Keratinocyte (primary cell): ENCODE results near the gene CDH13. TPM values are rescaled to one million over a fixed set of nuclear protein-coding genes. Genes with fewer than 3 reads are reported as not detected.

Experiments
- DNase-seq: peaks from one replicate; pipeline ENCODE4 v3.0.0-alpha.2; 2011; ENCODE audit warnings: low read depth, missing footprints, low spot score
- FAIRE-seq: peaks from 2 replicates; lab custom pipeline; 2011; peaks lifted over from hg19 to GRCh38; lab: Jason Lieb, UNC
- H2AFZ ChIP-seq: 2 replicates; pipeline ENCODE4 v1.6.0; 2012; ENCODE audit warnings: low read length, control low read depth, inconsistent platforms; ENCODE audit not compliant: control insufficient read depth
- H3K27ac ChIP-seq: 2 replicates; pipeline ENCODE4 v1.5.1; 2011; ENCODE audit warnings: low read length; ENCODE audit not compliant: control insufficient read depth, insufficient read depth
- H3K27me3 ChIP-seq: 3 replicates; pipeline ENCODE4 v1.6.0; 2011; ENCODE audit warnings: low read length; ENCODE audit not compliant: control insufficient read depth, insufficient read depth; ENCODE audit errors: extremely low read depth
- H3K36me3 ChIP-seq, 2 experiments: 2 replicates in 1 of 2; 3 replicates in 1 of 2; pipeline ENCODE4 v1.5.1; 2011; ENCODE audit warnings: low read length in 2 of 2, mild to moderate bottlenecking in 1 of 2; ENCODE audit not compliant: control insufficient read depth in 2 of 2, insufficient read depth in 2 of 2; ENCODE audit errors: extremely low read depth in 1 of 2
- H3K4me1 ChIP-seq: 3 replicates; pipeline ENCODE4 v1.5.1; 2011; ENCODE audit warnings: low read length; ENCODE audit not compliant: control insufficient read depth, insufficient read depth; ENCODE audit errors: extremely low read depth
- H3K4me2 ChIP-seq: 3 replicates; pipeline ENCODE4 v1.6.0; 2011; ENCODE audit warnings: low read depth, low read length; ENCODE audit not compliant: control insufficient read depth, insufficient read depth; ENCODE audit errors: extremely low read depth
- H3K4me3 ChIP-seq, 3 experiments: fragments of 200-600 bp in 1 of 3; sonication (generic) in 1 of 3; 2 replicates in 2 of 3; 3 replicates in 1 of 3; pipeline ENCODE4 v1.5.1; 2011 to 2016; ENCODE audit warnings: low read length in 3 of 3, mild to moderate bottlenecking in 3 of 3, control low read depth in 2 of 3, inconsistent platforms in 1 of 3, low read depth in 1 of 3, mixed read lengths in 1 of 3, mixed run types in 1 of 3, moderate library complexity in 1 of 3; ENCODE audit not compliant: control insufficient read depth in 2 of 3, insufficient read depth in 2 of 3; ENCODE audit errors: extremely low read depth in 1 of 3
- H3K79me2 ChIP-seq: 2 replicates; pipeline ENCODE4 v1.6.0; 2012; ENCODE audit warnings: low read length; ENCODE audit not compliant: control insufficient read depth, insufficient read depth
- H3K9ac ChIP-seq: 3 replicates; pipeline ENCODE4 v1.6.0; 2011; ENCODE audit warnings: low read length; ENCODE audit not compliant: control insufficient read depth, insufficient read depth; ENCODE audit errors: extremely low read depth
- H3K9me1 ChIP-seq: 3 replicates; pipeline ENCODE4 v1.6.0; 2011; ENCODE audit warnings: low read length; ENCODE audit not compliant: control insufficient read depth, insufficient read depth; ENCODE audit errors: extremely low read depth
- H3K9me3 ChIP-seq: 2 replicates; pipeline ENCODE4 v1.5.1; 2012; ENCODE audit warnings: low read depth, low read length; ENCODE audit not compliant: control insufficient read depth
- H4K20me1 ChIP-seq: 3 replicates; pipeline ENCODE4 v1.6.0; 2011; ENCODE audit warnings: low read length; ENCODE audit not compliant: control insufficient read depth, insufficient read depth; ENCODE audit errors: extremely low read depth
- CTCF ChIP-seq, 3 experiments: IDR thresholded peaks in 1 of 3; conservative IDR thresholded peaks in 1 of 3; optimal IDR thresholded peaks in 1 of 3; 2 replicates in 2 of 3; 3 replicates in 1 of 3; pipeline versions ENCODE3 to v1.5.1; 2011; ENCODE audit warnings: low read length in 3 of 3, mild to moderate bottlenecking in 3 of 3, moderate library complexity in 2 of 3, control low read depth in 1 of 3, inconsistent platforms in 1 of 3; ENCODE audit not compliant: insufficient read depth in 2 of 3; ENCODE audit errors: extremely low read depth in 1 of 3
- EZH2 ChIP-seq: IDR thresholded peaks from one replicate; pipeline ENCODE4 v1.6.1; 2012; ENCODE audit warnings: inconsistent platforms, mild to moderate bottlenecking, low read length, moderate library complexity
- dilution Hi-C: fragments of 300-500 bp; cut with MboI; formaldehyde crosslinking; loops from one replicate; pipeline ENCODE4 v1.7.0; 2020; ENCODE audit warnings: low sequenced_read_pairs; ENCODE audit not compliant: extremely low pct_ligation_motif_present
- polyA plus RNA-seq, 5 experiments: library from polyadenylated mRNA; depleted of rRNA in 3 of 5; stranded (reverse) in 3 of 5; stranded (forward) in 1 of 5; unstranded in 1 of 5; fragments of >200 nt; gene quantifications; 1 replicate in 1 of 5; 2 replicates in 3 of 5; 3 replicates in 1 of 5; pipeline versions ENCODE4 v1.2.1 to v1.2.3, GENCODE V29; 2011 to 2012; ENCODE audit warnings: missing spikeins in 2 of 5, low read depth in 1 of 5, low replicate concordance in 1 of 5

CDH13 gene
- polyA plus RNA-seq, 1 donor (not counting 4 experiments of a cell fraction or from before 2014, with no cell fraction given), result 111 TPM

GRCh38 chr16:82667437-82667836 is 40.7 kb downstream of the CDH13 start:
- H3K9ac ChIP-seq, result no peak overlapping the region
- dilution Hi-C loops, result no loop called here
- no peaks in the 10 kb centered on the region for H4K20me1 ChIP-seq
- H3K4me3 ChIP-seq, result no peak overlapping the region
- no peaks in the 10 kb centered on the region for H3K9me3 ChIP-seq
- DNase-seq (no peak), FAIRE-seq (no peak)
- no peak overlapping the region for H3K4me2 ChIP-seq
- no peaks in the 10 kb centered on the region for H3K9me1 ChIP-seq
- H2AFZ ChIP-seq, result no peak overlapping the region
- TF ChIP-seq EZH2, result no peak
- no peak for TF ChIP-seq CTCF (optimal IDR thresholded peaks at IDR 0.05 in 1 of 3, IDR thresholded peaks at IDR 0.05 in 1 of 3, conservative IDR thresholded peaks at IDR 0.05 in 1 of 3; ENCODE audit: extremely low read depth in 1 of 3, insufficient read depth in 2 of 3, low read length in 3 of 3)
- H3K27me3 ChIP-seq, result no peaks in the 10 kb centered on the region
- peaks cover 91% of the 10 kb centered on the region for H3K79me2 ChIP-seq
- H3K27ac ChIP-seq, result no peak overlapping the region
- peaks cover 3% of the 10 kb centered on the region for H3K4me1 ChIP-seq
- H3K36me3 ChIP-seq, result peaks cover 1 to 4% of the 10 kb centered on the region in 2 experiments

- H3K9me1 ChIP-seq, result no peaks in the 10 kb centered on the region
- H3K4me2 ChIP-seq, result no peak overlapping the region
- H4K20me1 ChIP-seq, result no peaks in the 10 kb centered on the region
- no peak overlapping the region for H2AFZ ChIP-seq
- H3K4me1 ChIP-seq, result peaks cover 4% of the 10 kb centered on the region
- H3K4me3 ChIP-seq, result no peak overlapping the region
- TF ChIP-seq CTCF (optimal IDR thresholded peaks at IDR 0.05 in 1 of 3, IDR thresholded peaks at IDR 0.05 in 1 of 3, conservative IDR thresholded peaks at IDR 0.05 in 1 of 3; ENCODE audit: extremely low read depth in 1 of 3, insufficient read depth in 2 of 3, low read length in 3 of 3) (no peak), EZH2 (no peak)
- H3K9me3 ChIP-seq, result no peaks in the 10 kb centered on the region
- no peak for FAIRE-seq
- no peaks in the 10 kb centered on the region for H3K27me3 ChIP-seq
- peaks cover 88% of the 10 kb centered on the region for H3K79me2 ChIP-seq
- H3K27ac ChIP-seq, result no peak overlapping the region
- dilution Hi-C loops, result no loop called here
- H3K9ac ChIP-seq, result no peak overlapping the region
- peaks cover 1 to 4% of the 10 kb centered on the region in 2 experiments for H3K36me3 ChIP-seq
- DNase-seq, result no peak
Observed at GRCh38 chr16:82668094-82668493, 41.3 kb downstream of the CDH13 start.
